K562 (cell line): Measurements from ENCODE around the gene IGF2BP3. TPM values are rescaled to one million over a fixed set of nuclear protein-coding genes. Genes with fewer than 3 reads are reported as not detected.

ENCODE experiments used
- ATAC-seq: fragments of 200-7000 bp; cut with Tn5 transposase; 3 replicates; pipeline ENCODE4 v1.9.1; 2020; ENCODE audit warnings: moderate library complexity
- BruUV-seq: library from RNA; stranded (reverse); fragments of 400-500 nt; replicated peaks from 2 replicates; lab custom pipeline; 2021; lab: Mats Ljungman, UMichigan
- CTCF ChIA-PET: fragments of 300-600 bp; formaldehyde crosslinking; extraction: SDS; loops from one replicate; lab custom pipeline; 2021; ENCODE audit warnings: low intra/inter-chr PET ratio; lab: Yijun Ruan, JAX
- POLR2A ChIA-PET: fragments of 300-600, 350-650 bp; sonication (Branson Sonifier 250); formaldehyde crosslinking; extraction: SDS; loops from one replicate; lab custom pipeline; 2021; ENCODE audit warnings: antibody characterized with exemption, inconsistent platforms; lab: Yijun Ruan, JAX
- DNase-seq, 4 experiments: peaks; one replicate each; pipeline versions ENCODE4 v3.0.0 to v3.0.0-alpha.2; 2011 to 2018; ENCODE audit warnings: low spot score in 3 of 4, mixed read lengths in 3 of 4; ENCODE audit errors: extremely low read depth in 1 of 4
- FAIRE-seq: peaks from 2 replicates; lab custom pipeline; 2011; peaks lifted over from hg19 to GRCh38; lab: Jason Lieb, UNC
- H2AFZ ChIP-seq: 2 replicates; pipeline ENCODE4 v1.6.0; 2011; ENCODE audit warnings: low read depth, low read length, control low read depth, inconsistent platforms
- H3K27ac ChIP-seq: fragments of 200-600 bp; 3 replicates; pipeline ENCODE4 v1.8.0; 2011; ENCODE audit warnings: low read depth, mild to moderate bottlenecking, control low read depth, inconsistent platforms, low read length, moderate library complexity, mixed read lengths; ENCODE audit errors: extremely low read depth
- H3K27me3 ChIP-seq, 2 experiments: fragments of 300-600 bp in 1 of 2; 2 replicates in 1 of 2; 3 replicates in 1 of 2; pipeline versions ENCODE4 v1.6.0 to v1.8.0; 2011; ENCODE audit warnings: inconsistent platforms in 2 of 2, low read length in 2 of 2, mild to moderate bottlenecking in 1 of 2, mixed read lengths in 1 of 2, moderate library complexity in 1 of 2; ENCODE audit not compliant: control insufficient read depth in 2 of 2, insufficient read depth in 2 of 2
- H3K36me3 ChIP-seq: fragments of 300-600 bp; 3 replicates; pipeline ENCODE4 v1.8.0; 2011; ENCODE audit warnings: mild to moderate bottlenecking, low read length, inconsistent platforms; ENCODE audit not compliant: control insufficient read depth, insufficient read depth
- H3K4me1 ChIP-seq, 2 experiments: fragments of 200-600 bp in 1 of 2; replicated peaks in 1 of 2; 2 replicates in 1 of 2; 3 replicates in 1 of 2; pipeline versions ENCODE4 v1.5.1 to v1.8.0; 2011; ENCODE audit warnings: inconsistent platforms in 2 of 2, low read length in 2 of 2, mild to moderate bottlenecking in 1 of 2, mixed read lengths in 1 of 2, moderate library complexity in 1 of 2; ENCODE audit not compliant: control insufficient read depth in 2 of 2, insufficient read depth in 2 of 2
- H3K4me2 ChIP-seq: 2 replicates; pipeline ENCODE4 v1.6.1; 2011; ENCODE audit warnings: low read length, control low read depth, inconsistent platforms, mixed read lengths; ENCODE audit not compliant: insufficient read depth
- H3K4me3 ChIP-seq: fragments of 200-600 bp; sonication (generic), shearing (Covaris generic); 2 replicates; pipeline ENCODE4 v1.5.1; 2016; ENCODE audit warnings: control low read depth, inconsistent platforms
- H3K79me2 ChIP-seq: fragments of 200-600 bp; 3 replicates; pipeline ENCODE4 v1.8.0; 2011; ENCODE audit warnings: low read length, inconsistent platforms; ENCODE audit not compliant: control insufficient read depth, insufficient read depth
- H3K9ac ChIP-seq, 2 experiments: 2 replicates each; pipeline versions ENCODE4 v1.6.0 to v1.6.1; 2011; ENCODE audit warnings: low read depth in 2 of 2, low read length in 2 of 2, control low read depth in 1 of 2, inconsistent platforms in 1 of 2, mild to moderate bottlenecking in 1 of 2, mixed read lengths in 1 of 2; ENCODE audit not compliant: insufficient read depth in 1 of 2
- H3K9me1 ChIP-seq: one replicate; pipeline ENCODE4 v1.6.0; 2011; ENCODE audit warnings: inconsistent platforms, mild to moderate bottlenecking, low read length, moderate library complexity; ENCODE audit not compliant: control insufficient read depth, insufficient read depth
- H3K9me3 ChIP-seq: replicated peaks from 2 replicates; pipeline ENCODE4 v1.5.1; 2011; ENCODE audit warnings: low read depth, low read length, inconsistent platforms; ENCODE audit not compliant: control insufficient read depth, insufficient read depth
- H4K20me1 ChIP-seq: replicated peaks from 2 replicates; pipeline ENCODE4 v1.6.1; 2011; ENCODE audit warnings: low read length, inconsistent platforms, mixed read lengths; ENCODE audit not compliant: control insufficient read depth, insufficient read depth
- CREB3 ChIP-seq: fragments of 450-650 bp; conservative IDR thresholded peaks from 2 replicates; pipeline ENCODE4 v1.6.1; 2016; ENCODE audit warnings: missing genetic modification characterization, low read depth, mild to moderate bottlenecking, missing compliant biosample characterization, moderate library complexity
- EGR1 ChIP-seq: fragments of 450-650 bp; conservative IDR thresholded peaks from 2 replicates; pipeline ENCODE4 v1.6.1; 2017; ENCODE audit warnings: mild to moderate bottlenecking
- ELK3 ChIP-seq: fragments of 450-650 bp; formaldehyde crosslinking; IDR thresholded peaks from 2 replicates; pipeline ENCODE4 v1.4.0; 2020; ENCODE audit warnings: mild to moderate bottlenecking
- FOXM1 ChIP-seq, 2 experiments: fragments of 450-650 bp in 1 of 2; sonication (generic) in 1 of 2; formaldehyde crosslinking in 1 of 2; IDR thresholded peaks; 2 replicates each; pipeline versions ENCODE4 v1.6.1 to v1.9.0; 2017 to 2022; ENCODE audit warnings: low read depth in 2 of 2, mild to moderate bottlenecking in 2 of 2, missing genetic modification reagents in 1 of 2, moderate library complexity in 1 of 2
- HDAC3 ChIP-seq: fragments of 450-650 bp; IDR thresholded peaks from 2 replicates; pipeline ENCODE4 v1.6.1; 2018; ENCODE audit warnings: borderline replicate concordance, mild to moderate bottlenecking, moderate library complexity; ENCODE audit not compliant: partially characterized antibody
- MAFK ChIP-seq: IDR thresholded peaks from 2 replicates; pipeline ENCODE4 v1.6.1; 2011; ENCODE audit warnings: low read length, improper control_type of control experiment
- SRF ChIP-seq, 2 experiments: fragments of 250-450, 450-650 bp in 1 of 2; sonication (Bioruptor Pico) in 1 of 2; sonication (generic) in 1 of 2; formaldehyde crosslinking; IDR thresholded peaks; 2 replicates each; pipeline versions ENCODE4 v1.5.0 to v1.5.1; 2020 to 2022; ENCODE audit warnings: mild to moderate bottlenecking in 1 of 2, missing genetic modification reagents in 1 of 2
- TCFL5 ChIP-seq: fragments of 250-450 bp; sonication (Bioruptor Pico); conservative IDR thresholded peaks from 2 replicates; pipeline ENCODE4 v1.6.1; 2021; ENCODE audit warnings: mild to moderate bottlenecking, moderate library complexity, matching md5 sums
- ZNF263 ChIP-seq: sonication (generic); formaldehyde crosslinking; IDR thresholded peaks from 2 replicates; pipeline ENCODE4 v1.8.0; 2022; ENCODE audit warnings: mild to moderate bottlenecking, missing genetic modification reagents, borderline replicate concordance
- ZNF384 ChIP-seq: IDR thresholded peaks from 2 replicates; pipeline ENCODE4 v1.6.1; 2012; ENCODE audit warnings: low read depth, low read length, improper control_type of control experiment
- ZNF695 ChIP-seq: fragments of 450-650 bp; formaldehyde crosslinking; IDR thresholded peaks from 2 replicates; pipeline ENCODE4 v1.4.0; 2020; ENCODE audit warnings: mild to moderate bottlenecking, moderate library complexity
- WGBS: fragments of 100-300 bp; shearing (Covaris generic); methylation state at CpG from one replicate; pipeline ENCODE4 v1.1.6; 2016; ENCODE audit warnings: low coverage, mixed read lengths; ENCODE audit not compliant: insufficient coverage; ENCODE audit errors: missing lambda C conversion rate; 5-methylcytosine and 5-hydroxymethylcytosine counted together
- in situ Hi-C: fragments of 300-500 bp; cut with MboI; formaldehyde crosslinking; loops from 4 replicates; pipeline ENCODE4 v1.15.0; 2018; ENCODE audit warnings: inconsistent platforms, mixed read lengths
- intact Hi-C: fragments of 100-400 bp; cut with micrococcal nuclease; formaldehyde crosslinking; loops from 2 replicates; pipeline ENCODE4 v1.14.2; 2022
- polyA plus RNA-seq, 8 experiments: library from polyadenylated mRNA; depleted of rRNA in 4 of 8; stranded (reverse) in 5 of 8; unstranded in 3 of 8; fragments of >200 nt; fragmentation: Nextera tagmentation in 2 of 8; fragmentation: Illumina TruSeq in 1 of 8; extraction: Ambion mirVana in 2 of 8; extraction: Trizol in 1 of 8; gene quantifications; 2 replicates each; pipeline versions ENCODE4 v1.2.1 to v1.2.3, GENCODE V29; 2011 to 2014; ENCODE audit warnings: inconsistent platforms in 1 of 8, missing spikeins in 1 of 8
- total RNA-seq, 7 experiments: library from RNA; depleted of rRNA in 6 of 7; stranded (reverse); fragments of >200 nt in 6 of 7; fragmentation: Illumina TruSeq in 2 of 7; extraction: Trizol in 2 of 7; gene quantifications; 2 replicates each; pipeline versions ENCODE4 v1.2.1 to v1.2.3, GENCODE V29; 2011 to 2021; ENCODE audit warnings: low replicate concordance in 1 of 7

The IGF2BP3 gene
- total and polyA plus RNA-seq, 9 of the 15 experiments (the other 6 are each of a cell fraction or from before 2014, with no cell fraction given): 8.4 to 88.1 (median 61.2) TPM

DNA sequence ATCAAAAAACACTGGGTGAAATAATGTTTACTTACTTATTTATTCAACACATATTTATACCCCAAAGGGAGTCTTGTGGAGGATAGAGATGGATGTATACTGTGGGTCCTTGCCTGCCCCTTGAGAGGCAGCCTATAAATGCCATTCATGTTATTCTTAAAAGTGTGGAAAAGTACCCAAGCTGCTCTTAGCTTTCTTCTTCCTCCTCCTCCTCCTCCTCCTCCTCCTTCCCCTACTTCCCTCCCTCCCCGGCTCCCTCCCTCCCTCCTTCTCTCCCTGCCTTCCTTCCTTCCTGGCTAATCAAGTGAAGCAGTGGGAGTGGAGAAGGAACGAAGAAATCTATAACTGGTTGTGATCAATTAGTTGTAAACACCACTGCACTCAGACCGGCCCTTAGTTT is 21.2 kb upstream of the IGF2BP3 start:
- Histone ChIP-seq H3K27me3 (no peaks in the 10 kb centered on the region), H3K27ac (no peak overlapping the region; the same call in 2 of the 3 replicates), H3K79me2 (peaks cover 9% of the 10 kb centered on the region; the same call in 2 of the 3 replicates), H3K36me3 (no peaks in the 10 kb centered on the region), H3K4me2 (peak overlapping the region; percentile 82), H3K9me3 (no peaks in the 10 kb centered on the region), H3K4me3 (peak overlapping the region; percentile 47; the same call in 1 of the 2 replicates), H3K9me1 (no peaks in the 10 kb centered on the region), H4K20me1 (no peaks in the 10 kb centered on the region), H3K9ac (peak overlapping the region in 1 of 2 experiments; percentile 64; a peak in 1 of 4 replicates), H2AFZ (peak overlapping the region; percentile 26; the same call in 1 of the 2 replicates), H3K4me1 (peaks cover 0 to 11% of the 10 kb centered on the region in 2 experiments; a peak in 3 of 5 replicates)
- intact Hi-C loops: no loop called here
- WGBS: 29% methylated on average over 1 of the region's 3 CpGs
- peak; percentile 37 for ATAC-seq
- in situ Hi-C loops: no loop called here
- ChIA-PET POLR2A (interaction anchor here (0.9 to 1.6 kb wide), 3 partner anchors 8 to 17 kb away, joined by 3 to 4 read pairs (median 4); no protein-coding TSS in a partner anchor), CTCF (interaction anchor here (0.7 kb wide), 1 partner anchor 176 kb away, joined by 3 read pairs; no protein-coding TSS in a partner anchor)
- TF ChIP-seq ZNF263 (CRISPR knock-in tag): peak; percentile 70; the same call in 1 of the 2 replicates
- TF ChIP-seq ZNF384: no peak
- FAIRE-seq: peak; percentile 19
- no TSS peak for BruUV-seq
- DNase-seq: peak in 1 of 4 experiments; percentile 42

DNA sequence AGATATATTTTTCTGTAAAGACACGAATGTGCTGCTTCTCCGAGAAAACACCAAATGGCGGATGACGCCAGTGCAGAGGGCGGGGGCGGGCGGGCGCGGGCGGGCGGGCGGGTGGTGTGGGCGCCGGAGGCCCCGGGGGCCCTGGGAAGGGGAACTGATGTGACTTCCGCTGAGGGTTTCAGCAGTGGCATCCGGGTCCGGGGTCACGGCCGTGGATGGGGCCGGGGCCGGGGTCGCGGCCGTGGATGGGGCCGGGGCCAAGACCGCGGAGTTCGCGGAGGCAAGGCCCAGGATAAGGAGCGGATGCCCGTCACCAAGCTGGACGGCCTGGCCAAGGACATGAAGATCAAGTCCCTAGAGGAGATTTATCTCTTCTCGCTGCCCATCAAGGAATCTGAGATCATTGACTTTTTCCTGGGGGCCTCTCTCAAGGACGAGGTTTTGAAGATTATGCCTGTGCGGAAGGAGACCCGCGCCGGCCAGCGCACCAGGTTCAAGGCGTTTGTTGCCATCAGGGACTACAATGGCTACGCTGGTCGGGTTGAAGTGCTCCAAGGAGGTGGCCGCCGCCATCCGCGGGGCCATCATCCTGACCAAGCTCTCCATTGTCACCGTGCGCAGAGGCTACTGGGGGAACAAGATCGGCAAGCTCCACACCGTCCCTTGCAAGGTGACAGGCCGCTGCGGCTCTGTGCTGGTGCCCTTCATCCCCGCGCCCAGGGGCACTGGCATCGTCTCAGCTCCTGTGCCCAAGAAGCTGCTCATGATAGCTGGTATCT is 20.3 kb upstream of the IGF2BP3 start:
- ATAC-seq: peak; percentile 82
- TSS peak; percentile 91 for BruUV-seq
- TF ChIP-seq HDAC3: no peak
- no peak for TF ChIP-seq MAFK
- no peak for TF ChIP-seq SRF (CRISPR knock-in tag; IDR thresholded peaks at IDR 0.05)
- no peak for TF ChIP-seq ELK3 (CRISPR knock-in tag)
- no peak for TF ChIP-seq FOXM1 (IDR thresholded peaks at IDR 0.05; ENCODE audit: low read depth)
- no peak for TF ChIP-seq FOXM1 (CRISPR knock-in tag; IDR thresholded peaks at IDR 0.05; ENCODE audit: low read depth)
- TF ChIP-seq EGR1: peak; percentile 27; the same call in 1 of the 2 replicates
- no peak for TF ChIP-seq CREB3 (tag)
- no peak for TF ChIP-seq ZNF695 (CRISPR knock-in tag)
- no peak for TF ChIP-seq TCFL5 (CRISPR knock-in tag)

More for the DNA sequence above, 20.3 kb upstream of the IGF2BP3 start:
- Histone ChIP-seq H3K4me1 (peaks cover 0 to 11% of the 10 kb centered on the region in 2 experiments; a peak in 3 of 5 replicates), H3K4me2 (peak overlapping the region; percentile 82), H3K4me3 (peak overlapping the region; percentile 47), H3K9ac (peak overlapping the region; percentile 64 to 90), H3K79me2 (peaks cover 9% of the 10 kb centered on the region; the same call in 2 of the 3 replicates), H3K9me1 (no peaks in the 10 kb centered on the region), H3K27ac (peak overlapping the region; percentile 73), H2AFZ (peak overlapping the region; percentile 78), H3K9me3 (no peaks in the 10 kb centered on the region), H4K20me1 (no peaks in the 10 kb centered on the region), H3K27me3 (no peaks in the 10 kb centered on the region), H3K36me3 (no peaks in the 10 kb centered on the region)
- CTCF ChIA-PET: no interaction called here
- 69% methylated on average over 23 of the region's 56 CpGs for WGBS
- POLR2A ChIA-PET: interaction anchor here (0.6 to 1.6 kb wide), 7 partner anchors 8 to 33 kb away, joined by 3 to 4 read pairs (median 3); no protein-coding TSS in a partner anchor
- DNase-seq: peak; percentile 48 to 64 (median 58)
- intact Hi-C loops: no loop called here
- in situ Hi-C loops: no loop called here
- FAIRE-seq: no peak
